ENCODE data around the gene STRADA.
A peak's percentile ranks its signal among the peaks of the same experiment; 100 is the strongest.

DNA sequence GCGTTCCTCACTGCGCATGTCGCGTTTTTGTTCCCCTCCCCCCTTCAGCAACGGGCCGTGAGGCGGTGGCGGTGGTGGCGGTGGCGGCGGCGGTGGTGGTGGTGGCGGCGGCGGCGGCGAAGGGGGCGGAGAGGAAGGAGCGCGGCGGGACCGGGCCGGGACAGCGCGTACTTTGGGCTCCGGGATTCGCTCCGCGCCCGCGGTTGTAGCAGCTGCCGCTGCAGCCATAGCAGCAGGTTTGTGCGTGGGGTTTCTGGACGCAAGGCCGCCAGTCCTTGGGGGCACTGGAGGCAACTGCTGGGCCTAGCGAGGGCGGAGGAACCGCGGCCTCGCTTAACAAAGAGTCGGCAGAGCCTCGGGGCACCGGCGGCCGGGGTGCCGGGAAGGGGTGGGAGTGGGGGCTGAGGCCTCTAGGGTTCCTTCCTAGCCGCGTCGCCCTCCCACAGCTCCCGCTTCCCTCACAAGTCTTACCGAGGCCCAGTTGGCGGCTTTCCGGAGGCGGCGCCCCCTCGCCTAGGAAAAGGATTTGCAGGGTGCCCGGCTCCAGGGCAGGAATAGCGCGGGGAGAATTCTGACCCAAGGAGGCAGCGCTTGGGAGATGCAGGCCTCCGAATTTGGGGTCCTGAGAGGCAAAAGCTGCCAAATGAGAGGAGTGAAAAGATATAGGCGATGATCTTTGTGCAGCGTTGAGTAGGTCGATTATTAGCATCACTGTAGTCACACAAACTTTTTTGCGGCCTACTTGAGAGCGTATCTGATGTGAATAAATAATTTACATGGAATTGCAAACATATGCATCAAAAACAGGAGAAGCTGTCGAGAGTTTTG is 32.8 kb upstream of the STRADA start, which contains the start of gene DDX42:
- TF ChIP-seq, protein P1, sequence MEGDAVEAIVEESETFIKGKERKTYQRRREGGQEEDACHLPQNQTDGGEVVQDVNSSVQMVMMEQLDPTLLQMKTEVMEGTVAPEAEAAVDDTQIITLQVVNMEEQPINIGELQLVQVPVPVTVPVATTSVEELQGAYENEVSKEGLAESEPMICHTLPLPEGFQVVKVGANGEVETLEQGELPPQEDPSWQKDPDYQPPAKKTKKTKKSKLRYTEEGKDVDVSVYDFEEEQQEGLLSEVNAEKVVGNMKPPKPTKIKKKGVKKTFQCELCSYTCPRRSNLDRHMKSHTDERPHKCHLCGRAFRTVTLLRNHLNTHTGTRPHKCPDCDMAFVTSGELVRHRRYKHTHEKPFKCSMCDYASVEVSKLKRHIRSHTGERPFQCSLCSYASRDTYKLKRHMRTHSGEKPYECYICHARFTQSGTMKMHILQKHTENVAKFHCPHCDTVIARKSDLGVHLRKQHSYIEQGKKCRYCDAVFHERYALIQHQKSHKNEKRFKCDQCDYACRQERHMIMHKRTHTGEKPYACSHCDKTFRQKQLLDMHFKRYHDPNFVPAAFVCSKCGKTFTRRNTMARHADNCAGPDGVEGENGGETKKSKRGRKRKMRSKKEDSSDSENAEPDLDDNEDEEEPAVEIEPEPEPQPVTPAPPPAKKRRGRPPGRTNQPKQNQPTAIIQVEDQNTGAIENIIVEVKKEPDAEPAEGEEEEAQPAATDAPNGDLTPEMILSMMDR (IDR thresholded peaks at IDR 0.05): peak in 1 of 6 experiments; percentile 17
- TF ChIP-seq EP300 (IDR thresholded peaks at IDR 0.05) (no peak), POLR2A (IDR thresholded peaks at IDR 0.05) (peak in 1 of 4 donors; percentile 34)
